Measurements from ENCODE around the gene SUV39H1. TPM values are rescaled to one million over a fixed set of nuclear protein-coding genes. Genes with fewer than 3 reads are reported as not detected.

The SUV39H1 gene
- total RNA-seq, 1 donor from 2014 or later: 3.0 TPM

GRCh38 chrX:48696909-48697727 lies 584 bp downstream of the SUV39H1 start:
- Mint-ChIP-seq H3K27me3 (ENCODE audit: low read depth) (no peaks in the 10 kb centered on the region), H3K27ac (ENCODE audit: unreplicated experiment) (no peak overlapping the region), H3K36me3 (ENCODE audit: low read depth) (peaks cover 3% of the 10 kb centered on the region), H3K4me1 (ENCODE audit: low read depth) (peaks cover 18% of the 10 kb centered on the region), H3K4me3 (ENCODE audit: unreplicated experiment) (peak overlapping the region; percentile 70), H3K9me3 (ENCODE audit: low read depth) (no peaks in the 10 kb centered on the region)
- no peak for TF ChIP-seq CTCF (IDR thresholded peaks at IDR 0.05)
- no peak for DNase-seq (ENCODE audit: low spot score)

- no peak overlapping the region for H3K27ac Mint-ChIP-seq (ENCODE audit: unreplicated experiment)
- no peaks in the 10 kb centered on the region for H3K27me3 Mint-ChIP-seq (ENCODE audit: low read depth)
- no peak overlapping the region for H3K4me3 Mint-ChIP-seq (ENCODE audit: unreplicated experiment)
- TF ChIP-seq CTCF (IDR thresholded peaks at IDR 0.05): no peak
- DNase-seq (ENCODE audit: low spot score): no peak
- H3K4me1 Mint-ChIP-seq (ENCODE audit: low read depth): peaks cover 18% of the 10 kb centered on the region
- H3K9me3 Mint-ChIP-seq (ENCODE audit: low read depth): no peaks in the 10 kb centered on the region
- H3K36me3 Mint-ChIP-seq (ENCODE audit: low read depth): peaks cover 3% of the 10 kb centered on the region
Measured at GRCh38 chrX:48698306-48698705, 1.8 kb downstream of the SUV39H1 start.

DNA sequence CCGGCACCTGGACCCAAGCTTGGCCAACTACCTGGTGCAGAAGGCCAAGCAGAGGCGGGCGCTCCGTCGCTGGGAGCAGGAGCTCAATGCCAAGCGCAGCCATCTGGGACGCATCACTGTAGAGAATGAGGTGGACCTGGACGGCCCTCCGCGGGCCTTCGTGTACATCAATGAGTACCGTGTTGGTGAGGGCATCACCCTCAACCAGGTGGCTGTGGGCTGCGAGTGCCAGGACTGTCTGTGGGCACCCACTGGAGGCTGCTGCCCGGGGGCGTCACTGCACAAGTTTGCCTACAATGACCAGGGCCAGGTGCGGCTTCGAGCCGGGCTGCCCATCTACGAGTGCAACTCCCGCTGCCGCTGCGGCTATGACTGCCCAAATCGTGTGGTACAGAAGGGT lies 3.7 kb downstream of the SUV39H1 start:
- DNase-seq (ENCODE audit: low spot score): no peak
- no peak overlapping the region for H3K4me3 Mint-ChIP-seq (ENCODE audit: unreplicated experiment)
- no peak for TF ChIP-seq CTCF (IDR thresholded peaks at IDR 0.05)

DNA sequence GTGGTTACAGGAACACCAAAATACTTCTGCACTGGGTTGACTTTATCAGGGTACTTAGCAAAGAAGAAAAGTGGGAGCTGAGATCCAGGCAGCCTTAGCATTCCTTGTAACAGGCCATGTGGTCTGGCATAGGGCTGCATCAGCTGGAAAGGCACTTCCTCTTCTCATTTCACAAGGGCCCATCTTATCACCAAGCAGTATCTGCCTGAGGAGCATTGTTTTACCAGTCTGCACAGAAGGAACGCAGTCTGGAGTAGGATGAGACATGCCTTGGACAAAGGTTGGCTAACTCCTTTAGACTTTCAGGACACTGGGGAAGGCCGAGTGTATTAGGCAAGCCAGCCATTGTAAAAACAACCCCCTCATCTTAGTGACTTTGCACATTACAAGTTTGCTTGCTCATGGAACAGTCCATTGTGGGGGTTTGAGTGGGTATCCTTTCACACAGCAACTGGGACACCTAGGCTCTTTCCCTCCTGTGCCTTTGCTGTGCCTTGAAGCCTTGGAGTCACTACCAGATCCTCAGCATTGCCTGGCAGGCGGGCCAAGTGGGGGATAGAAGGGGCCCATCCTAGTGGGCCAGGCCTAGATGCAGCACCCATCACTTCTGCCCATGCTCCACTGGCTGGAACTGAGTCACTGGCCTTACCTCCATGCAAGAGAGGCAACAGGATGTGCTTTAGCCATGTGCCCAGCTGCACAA lies 4.6 kb downstream of the SUV39H1 start:
- Mint-ChIP-seq H3K4me3 (ENCODE audit: unreplicated experiment) (no peak overlapping the region), H3K27me3 (ENCODE audit: low read depth) (no peaks in the 10 kb centered on the region), H3K36me3 (ENCODE audit: low read depth) (peaks cover 3% of the 10 kb centered on the region), H3K4me1 (ENCODE audit: low read depth) (peaks cover 8% of the 10 kb centered on the region), H3K27ac (ENCODE audit: unreplicated experiment) (no peak overlapping the region), H3K9me3 (ENCODE audit: low read depth) (no peaks in the 10 kb centered on the region)
- DNase-seq (ENCODE audit: low spot score): no peak
- TF ChIP-seq CTCF (IDR thresholded peaks at IDR 0.05): no peak

More for the DNA sequence above, 3.7 kb downstream of the SUV39H1 start:
- H3K9me3 Mint-ChIP-seq (ENCODE audit: low read depth): no peaks in the 10 kb centered on the region
- H3K36me3 Mint-ChIP-seq (ENCODE audit: low read depth): peaks cover 3% of the 10 kb centered on the region
- H3K27ac Mint-ChIP-seq (ENCODE audit: unreplicated experiment): no peak overlapping the region
- no peaks in the 10 kb centered on the region for H3K27me3 Mint-ChIP-seq (ENCODE audit: low read depth)
- H3K4me1 Mint-ChIP-seq (ENCODE audit: low read depth): peaks cover 16% of the 10 kb centered on the region

DNA sequence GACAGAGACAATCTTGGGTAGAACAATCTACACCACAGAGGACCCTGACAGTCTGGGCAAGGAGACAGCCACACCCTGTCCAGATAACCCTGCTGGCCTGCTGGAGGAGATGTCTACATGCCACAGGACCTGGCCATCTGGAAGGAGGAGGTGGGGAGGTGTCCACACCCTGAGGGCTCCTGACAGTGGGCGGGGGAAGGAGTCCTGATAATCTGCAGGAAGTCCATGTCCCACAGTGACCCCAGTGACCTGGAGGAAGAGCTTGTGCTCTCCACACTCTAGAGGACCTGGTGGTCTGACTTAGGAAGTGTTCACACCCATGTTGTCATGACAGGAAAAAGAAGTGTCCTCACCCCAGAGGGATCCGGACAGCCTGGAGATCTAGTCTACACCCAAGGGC lies 5.5 kb downstream of the SUV39H1 start:
- no peak for TF ChIP-seq CTCF (IDR thresholded peaks at IDR 0.05)
- Mint-ChIP-seq H3K4me3 (ENCODE audit: unreplicated experiment) (no peak overlapping the region), H3K27me3 (ENCODE audit: low read depth) (no peaks in the 10 kb centered on the region), H3K36me3 (ENCODE audit: low read depth) (peaks cover 3% of the 10 kb centered on the region), H3K4me1 (ENCODE audit: low read depth) (peaks cover 7% of the 10 kb centered on the region), H3K9me3 (ENCODE audit: low read depth) (no peaks in the 10 kb centered on the region), H3K27ac (ENCODE audit: unreplicated experiment) (no peak overlapping the region)
- DNase-seq (ENCODE audit: low spot score): no peak
